Kidney (tissue), 14 donors: ENCODE results near the gene FMO2. TPM values are rescaled to one million over a fixed set of nuclear protein-coding genes. Genes with fewer than 3 reads are reported as not detected.
"Not testable (repeated sequence)": the region's sequence is repeated elsewhere in the genome, so short reads cannot be mapped to it uniquely, and the experiment has no call there.

Experiments used
- DNase-seq, 5 donors: peaks; one replicate each; pipeline ENCODE4 v3.0.0-alpha.2; 2013 to 2020
- FAIRE-seq: peaks from 2 replicates; lab custom pipeline; 2012; peaks lifted over from hg19 to GRCh38; lab: Jason Lieb, UNC
- H3K27ac ChIP-seq, 2 donors: one replicate each; pipeline ENCODE4 v1.7.0; 2013; ENCODE audit warnings: low read depth in 2 of 2, low read length in 2 of 2, inconsistent platforms in 1 of 2
- H3K27me3 ChIP-seq: one replicate; pipeline ENCODE4 v1.7.1; 2013; ENCODE audit warnings: low read length, inconsistent platforms; ENCODE audit not compliant: control insufficient read depth, insufficient read depth
- H3K36me3 ChIP-seq, 3 donors: one replicate each; pipeline versions ENCODE4 v1.7.0 to v1.7.1; 2013; ENCODE audit warnings: low read length in 3 of 3, control low read depth in 1 of 3, inconsistent platforms in 1 of 3; ENCODE audit not compliant: insufficient read depth in 3 of 3, control insufficient read depth in 2 of 3
- H3K4me1 ChIP-seq, 3 donors: one replicate each; pipeline versions ENCODE4 v1.7.0 to v1.7.1; 2013; ENCODE audit warnings: low read length in 3 of 3, inconsistent platforms in 1 of 3, low read depth in 1 of 3; ENCODE audit not compliant: control insufficient read depth in 2 of 3, insufficient read depth in 2 of 3
- H3K4me3 ChIP-seq, 3 donors: one replicate each; pipeline versions ENCODE4 v1.7.0 to v1.8.1; 2013; ENCODE audit warnings: low read length in 3 of 3, control low read depth in 1 of 3, inconsistent platforms in 1 of 3
- H3K9ac ChIP-seq, 3 donors: one replicate each; pipeline versions ENCODE4 v1.7.0 to v1.7.1; 2013; ENCODE audit warnings: low read length in 3 of 3, control low read depth in 1 of 3, inconsistent platforms in 1 of 3
- H3K9me3 ChIP-seq, 3 donors: one replicate each; pipeline versions ENCODE4 v1.7.0 to v1.7.1; 2013; ENCODE audit warnings: low read length in 3 of 3, control low read depth in 1 of 3, inconsistent platforms in 1 of 3; ENCODE audit not compliant: control insufficient read depth in 2 of 3, insufficient read depth in 1 of 3
- intact Hi-C: fragments of 100-400 bp; cut with DNase I; formaldehyde crosslinking; loops from one replicate; pipeline ENCODE4 v1.11.1; 2022
- polyA plus RNA-seq: library from polyadenylated mRNA; stranded (reverse); fragments of 350-450 nt; fragmentation: Illumina TruSeq; extraction: RNeasy Lipid Tissue Mini Kit (QIAGEN cat#74804); gene quantifications from one replicate; pipeline ENCODE4 v1.2.3, GENCODE V29; 2014; ENCODE audit warnings: low read depth, low replicate concordance; ENCODE audit not compliant: insufficient read depth
- total RNA-seq: library from RNA; stranded (reverse); fragmentation: NEBNext Ultra II Directional; extraction: Animal tissue kit (Norgen Biotek cat#: 25700); gene quantifications from one replicate; pipeline ENCODE4 v1.2.1, GENCODE V29; 2021
- TF ChIP-seq, protein P1 (sequence below): IDR thresholded peaks from 3 replicates; pipeline ENCODE4 v1.5.1; 2012; ENCODE audit warnings: mild to moderate bottlenecking, moderate library complexity, borderline replicate concordance; ENCODE audit not compliant: insufficient read depth; ENCODE audit errors: extremely low read depth
- donor health status: control.
- donor health status: control.
- donor health status: control.
- donor health status: control.
- donor health status: control.
- donor health status: DM: yes; HTN: yes; CAD: no.
- donor health status: Normal renal cell carcinoma (clear cell type).

Gene FMO2
- total and polyA plus RNA-seq, 2 donors from 2014 or later: 3.9 to 22.3 TPM

DNA sequence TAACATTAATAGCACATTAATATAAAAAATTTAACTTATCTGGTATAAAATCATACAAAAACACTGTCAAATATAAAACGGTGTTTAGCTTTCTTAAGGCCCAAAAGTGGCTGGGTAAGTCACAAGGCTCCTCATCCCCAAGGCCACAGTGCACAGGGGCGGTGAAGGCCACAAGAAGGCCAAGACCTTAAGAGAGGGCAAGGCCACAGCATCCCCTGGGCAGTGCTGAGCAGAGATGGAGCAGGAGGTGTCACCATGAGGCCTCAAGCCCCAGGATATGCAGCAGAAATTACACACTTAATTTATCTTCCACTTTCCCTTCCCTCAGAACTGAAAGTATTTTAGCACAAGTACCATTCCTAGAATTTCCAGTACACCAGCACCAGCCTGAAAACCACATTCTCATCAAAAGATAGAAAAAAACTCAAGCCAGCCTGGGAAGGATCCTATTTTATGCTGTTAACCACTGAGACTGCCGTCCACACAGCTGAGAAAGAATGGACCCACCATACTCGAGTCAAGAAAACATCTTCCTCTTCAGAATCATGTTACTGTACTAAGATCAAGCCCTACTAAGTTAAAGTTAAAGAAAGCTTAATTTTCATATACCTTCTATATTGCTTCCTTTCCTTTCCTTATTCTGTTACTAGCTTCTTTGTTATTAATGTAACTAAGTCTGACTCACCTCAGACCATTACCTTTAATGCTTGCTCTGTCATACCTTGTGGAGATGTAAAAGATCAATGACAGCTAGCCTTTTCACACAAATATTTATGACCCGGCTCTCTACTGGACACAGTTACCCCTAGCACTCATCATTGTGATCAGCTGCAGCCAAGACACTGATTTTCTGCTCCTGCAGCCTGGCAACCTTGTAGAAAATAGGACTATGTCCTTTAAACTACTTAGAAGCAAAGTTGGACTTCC lies 36.8 kb downstream of the FMO2 start:
- intact Hi-C loops: no loop called here
- FAIRE-seq: no peak
- TF ChIP-seq, protein P1, sequence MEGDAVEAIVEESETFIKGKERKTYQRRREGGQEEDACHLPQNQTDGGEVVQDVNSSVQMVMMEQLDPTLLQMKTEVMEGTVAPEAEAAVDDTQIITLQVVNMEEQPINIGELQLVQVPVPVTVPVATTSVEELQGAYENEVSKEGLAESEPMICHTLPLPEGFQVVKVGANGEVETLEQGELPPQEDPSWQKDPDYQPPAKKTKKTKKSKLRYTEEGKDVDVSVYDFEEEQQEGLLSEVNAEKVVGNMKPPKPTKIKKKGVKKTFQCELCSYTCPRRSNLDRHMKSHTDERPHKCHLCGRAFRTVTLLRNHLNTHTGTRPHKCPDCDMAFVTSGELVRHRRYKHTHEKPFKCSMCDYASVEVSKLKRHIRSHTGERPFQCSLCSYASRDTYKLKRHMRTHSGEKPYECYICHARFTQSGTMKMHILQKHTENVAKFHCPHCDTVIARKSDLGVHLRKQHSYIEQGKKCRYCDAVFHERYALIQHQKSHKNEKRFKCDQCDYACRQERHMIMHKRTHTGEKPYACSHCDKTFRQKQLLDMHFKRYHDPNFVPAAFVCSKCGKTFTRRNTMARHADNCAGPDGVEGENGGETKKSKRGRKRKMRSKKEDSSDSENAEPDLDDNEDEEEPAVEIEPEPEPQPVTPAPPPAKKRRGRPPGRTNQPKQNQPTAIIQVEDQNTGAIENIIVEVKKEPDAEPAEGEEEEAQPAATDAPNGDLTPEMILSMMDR: no peak

DNA sequence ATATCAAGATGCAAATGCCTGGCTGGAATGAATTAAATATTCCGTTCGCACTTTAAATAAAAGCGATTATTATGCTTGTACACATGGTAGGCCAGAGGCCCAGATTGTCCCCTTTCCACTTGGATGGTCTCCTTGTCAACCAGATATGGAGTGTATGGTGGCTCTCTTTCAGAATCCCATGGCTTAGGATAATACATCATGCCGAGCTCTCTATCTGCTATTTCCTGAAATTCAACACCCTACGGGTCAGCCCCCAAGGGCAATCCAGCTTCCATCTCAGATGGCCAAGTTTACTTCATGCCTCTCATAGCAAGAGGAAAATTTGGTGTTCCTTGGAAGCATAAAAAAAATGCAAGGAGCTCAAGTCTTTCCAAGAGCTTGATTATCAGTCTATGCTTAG lies 37.8 kb downstream of the FMO2 start:
- Histone ChIP-seq H3K4me3 (no peak overlapping the region), H3K27me3 (no peaks in the 10 kb centered on the region), H3K27ac (no peak overlapping the region), H3K9ac (no peak overlapping the region), H3K4me1 (peaks cover 0 to 2% (median 0%) of the 10 kb centered on the region in 3 donors), H3K36me3 (no peaks in the 10 kb centered on the region), H3K9me3 (no peaks in the 10 kb centered on the region)
- intact Hi-C loops: no loop called here
- TF ChIP-seq, protein P1: no peak
- no peak for FAIRE-seq
- peak in 3 of 5 donors; percentile 18 to 82 (median 63) for DNase-seq

More for the DNA sequence above, 36.8 kb downstream of the FMO2 start:
- Histone ChIP-seq H3K9me3 (no peaks in the 10 kb centered on the region), H3K27me3 (no peaks in the 10 kb centered on the region), H3K9ac (no peak overlapping the region), H3K36me3 (no peaks in the 10 kb centered on the region), H3K4me1 (peaks cover 0 to 2% (median 0%) of the 10 kb centered on the region in 3 donors), H3K4me3 (no peak overlapping the region), H3K27ac (no peak overlapping the region)
- DNase-seq: peak in 2 of 5 donors; percentile 9 to 68

DNA sequence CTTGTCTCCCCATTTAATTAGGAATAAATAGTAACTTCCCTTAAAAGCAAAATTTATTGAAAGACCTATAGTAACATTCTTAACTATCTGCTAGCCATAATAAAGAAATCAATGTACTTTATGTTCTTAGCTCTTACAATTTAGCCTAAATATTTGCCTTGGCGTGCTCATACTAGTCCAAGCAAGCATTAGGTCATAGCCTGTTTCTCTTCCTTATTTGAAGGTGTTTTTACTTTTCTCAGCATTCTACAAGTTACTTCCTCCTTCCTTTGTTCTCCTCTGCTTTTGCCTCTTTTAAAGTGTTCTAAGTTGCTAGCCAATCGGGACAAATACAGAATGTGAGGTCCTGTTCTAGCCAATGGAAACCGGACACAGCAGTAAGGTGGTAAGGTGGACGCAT lies 39.2 kb downstream of the FMO2 start:
- H3K9ac ChIP-seq, DNase-seq, H3K9me3 ChIP-seq, H3K4me1 ChIP-seq, H3K4me3 ChIP-seq, H3K36me3 ChIP-seq, H3K27me3 ChIP-seq, H3K27ac ChIP-seq, FAIRE-seq, intact Hi-C loops: not testable (repeated sequence)

DNA sequence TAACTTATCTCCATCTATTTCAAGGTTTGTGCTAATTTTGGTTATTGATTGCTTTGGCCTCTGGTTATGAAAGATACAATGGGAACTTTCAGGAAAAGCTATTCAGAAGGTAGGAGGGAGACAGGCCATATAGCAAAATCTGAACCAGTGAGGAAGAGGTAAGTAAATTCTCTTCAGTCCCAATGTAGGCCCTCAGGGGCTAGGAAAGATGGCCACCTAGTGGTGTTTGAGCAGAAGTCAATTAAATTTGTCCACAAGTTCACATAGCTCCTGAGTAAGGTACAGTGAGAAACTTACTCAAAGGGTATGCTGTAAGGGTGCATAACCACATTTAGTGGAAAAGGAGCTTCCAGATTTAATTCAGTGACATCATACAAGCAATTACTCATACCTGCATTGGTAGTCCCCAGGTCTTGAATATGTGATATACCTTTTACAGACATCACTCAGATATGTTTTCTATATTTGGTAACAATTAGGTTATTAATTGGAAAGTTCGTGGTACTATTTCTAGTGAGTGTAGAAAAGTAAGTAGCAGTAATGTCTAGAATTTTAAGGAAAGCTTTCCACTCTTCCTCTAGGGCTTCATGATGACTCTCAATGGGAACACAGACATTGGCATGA lies 41.8 kb downstream of the FMO2 start:
- intact Hi-C loops: no loop called here
- TF ChIP-seq, protein P1: peak; percentile 94
- FAIRE-seq (peak; percentile 71), DNase-seq (peak in 4 of 5 donors; percentile 47 to 90 (median 62))
- Histone ChIP-seq H3K4me1 (peaks cover 0 to 5% (median 0%) of the 10 kb centered on the region in 3 donors), H3K27ac (no peak overlapping the region), H3K36me3 (no peaks in the 10 kb centered on the region), H3K9me3 (no peaks in the 10 kb centered on the region), H3K27me3 (no peaks in the 10 kb centered on the region), H3K4me3 (no peak overlapping the region), H3K9ac (no peak overlapping the region)
